ENCODE data around the gene PEX11G. TPM values are rescaled to one million over a fixed set of nuclear protein-coding genes. Genes with fewer than 3 reads are reported as not detected.

The PEX11G gene
- total RNA-seq (1.3 and 1.6 TPM in 2 replicates), polyA plus RNA-seq (1.9 and 2.4 TPM in 2 replicates), polyA minus RNA-seq (0.44 and 1.5 TPM in 2 replicates), Bru-seq, nascent RNA (percentile 17 among the genes with signal in this experiment), BruChase-seq, experiment 1, labeled RNA remaining after a 6-hour chase (percentile 8 among the genes with signal in this experiment), BruChase-seq, experiment 2, labeled RNA remaining after a 2-hour chase (percentile 15 among the genes with signal in this experiment)
- polyA plus RNA-seq (2011; cell fraction: cytosol; rRNA removed), result 1.0 and 1.8 TPM in 2 replicates
- 0.40 and 0.59 TPM in 2 replicates for polyA plus RNA-seq (2011; cell fraction: nucleus; rRNA removed)
- polyA plus RNA-seq (2012), result 0.59 and 1.5 TPM in 2 replicates
- polyA minus RNA-seq (2011; cell fraction: cytosol; rRNA and poly(A)+ RNA removed), result 1.2 TPM
- polyA minus RNA-seq (2011; cell fraction: nucleus; rRNA and poly(A)+ RNA removed), result not detected in 2 replicates
- long read RNA-seq, partial matches to known transcripts, result 0 of 1 reads
- long read RNA-seq, other reads (novel, unspliced or antisense), result 1 of 1 reads

DNA sequence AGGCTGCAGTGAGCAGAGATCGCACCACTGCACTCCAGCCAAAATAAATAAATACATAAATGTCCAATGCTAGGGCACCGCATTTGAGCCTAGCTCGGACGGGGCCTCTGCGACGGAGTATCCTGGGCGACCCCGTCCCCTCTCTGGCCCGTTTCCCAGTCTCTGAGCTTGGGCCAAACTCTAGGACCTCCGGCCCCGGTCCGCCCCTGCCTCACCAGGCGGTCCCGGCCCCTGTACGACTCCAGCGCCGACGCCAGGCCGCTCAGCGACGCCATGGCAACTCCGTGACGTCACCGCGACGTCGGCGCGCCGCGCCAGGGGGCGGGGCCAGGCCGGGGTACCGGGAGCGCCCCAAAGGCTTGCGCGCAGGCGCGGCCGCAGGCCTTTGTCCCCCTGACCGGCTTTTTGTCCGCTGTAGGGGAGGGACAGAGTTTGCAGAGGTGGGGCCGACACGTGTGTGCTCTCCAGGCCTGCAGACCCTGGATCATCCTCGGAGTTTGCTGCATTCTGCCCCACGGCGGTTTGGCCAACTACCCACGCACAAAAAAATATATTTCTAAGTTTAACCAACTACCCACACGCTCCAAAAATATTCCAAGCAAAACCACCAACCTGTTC, at the start of gene PEX11G:
Gene PEX11G (minus strand): TSS at position 300 of the 618 bp plus-strand sequence. CDS start 25 bp downstream, at position 275.
- H3K4me1 ChIP-seq (ENCODE audit: control insufficient read depth, extremely low read depth, insufficient read depth, low read length), result peaks cover 18% of the 10 kb centered on the region
- no peaks in the 10 kb centered on the region for H3K36me3 ChIP-seq (ENCODE audit: control insufficient read depth in 2 of 2, extremely low read depth in 1 of 2, insufficient read depth in 2 of 2, low read length in 2 of 2)
- FAIRE-seq (peak; percentile 21), DNase-seq (ENCODE audit: low read depth, low spot score) (peak; percentile 91)
- peak within 1 kb of the TSS; percentile 68 for H3K27ac ChIP-seq (ENCODE audit: insufficient read depth, low read depth, low read length)
- no peaks in the 10 kb centered on the region for H3K27me3 ChIP-seq (ENCODE audit: control insufficient read depth in 2 of 2, insufficient read depth in 2 of 2, low read length in 2 of 2)
- H3K4me3 ChIP-seq (replicated peaks in 1 of 3; ENCODE audit: insufficient read depth in 1 of 3, low read depth in 1 of 3, low read length in 3 of 3), result peak within 1 kb of the TSS; percentile 32 to 67 (median 45)
- H3K9ac ChIP-seq (replicated peaks; ENCODE audit: extremely low read depth, insufficient read depth, low read length), result peak within 1 kb of the TSS; percentile 85
- dilution Hi-C loops (cut with MboI; ENCODE audit: extremely low pct_ligation_motif_present, low sequenced_read_pairs) (no loop called here), intact Hi-C loops (cut with micrococcal nuclease) (loop anchor here (2.0 to 5.0 kb wide), 2 partner anchors 33 to 46 kb away; partner anchors contain the start of genes MCOLN1 and PNPLA6)
- peak within 1 kb of the TSS; percentile 77 for H3K4me2 ChIP-seq (ENCODE audit: insufficient read depth, low read length)
- peak within 1 kb of the TSS; percentile 98 for H2AFZ ChIP-seq (ENCODE audit: low read depth, low read length)
- H3K9me3 ChIP-seq (replicated peaks; ENCODE audit: control insufficient read depth, insufficient read depth, low read length), result no peaks in the 10 kb centered on the region
- no peak for TF ChIP-seq FOS (IDR thresholded peaks at IDR 0.05; ENCODE audit: borderline replicate concordance, insufficient read depth, low read length)
- TF ChIP-seq POLR2AphosphoS5 (IDR thresholded peaks at IDR 0.05; ENCODE audit: insufficient read depth, low read depth, low read length), result peak; percentile 76
- peak; percentile 91 for TF ChIP-seq POLR2A (IDR thresholded peaks at IDR 0.05; ENCODE audit: low read depth, low read length)
- no peaks in the 10 kb centered on the region for H3K79me2 ChIP-seq (ENCODE audit: control insufficient read depth, insufficient read depth, low read length)
- ChIA-PET POLR2A (no interaction called here), CTCF (no interaction called here)
- no peaks in the 10 kb centered on the region for H4K20me1 ChIP-seq (replicated peaks; ENCODE audit: control insufficient read depth, extremely low read depth, insufficient read depth, low read length)
- H3K9me1 ChIP-seq (replicated peaks; ENCODE audit: control insufficient read depth, extremely low read depth, insufficient read depth, low read length), result no peaks in the 10 kb centered on the region
- no TSS peak for BruUV-seq (replicated peaks)

DNA sequence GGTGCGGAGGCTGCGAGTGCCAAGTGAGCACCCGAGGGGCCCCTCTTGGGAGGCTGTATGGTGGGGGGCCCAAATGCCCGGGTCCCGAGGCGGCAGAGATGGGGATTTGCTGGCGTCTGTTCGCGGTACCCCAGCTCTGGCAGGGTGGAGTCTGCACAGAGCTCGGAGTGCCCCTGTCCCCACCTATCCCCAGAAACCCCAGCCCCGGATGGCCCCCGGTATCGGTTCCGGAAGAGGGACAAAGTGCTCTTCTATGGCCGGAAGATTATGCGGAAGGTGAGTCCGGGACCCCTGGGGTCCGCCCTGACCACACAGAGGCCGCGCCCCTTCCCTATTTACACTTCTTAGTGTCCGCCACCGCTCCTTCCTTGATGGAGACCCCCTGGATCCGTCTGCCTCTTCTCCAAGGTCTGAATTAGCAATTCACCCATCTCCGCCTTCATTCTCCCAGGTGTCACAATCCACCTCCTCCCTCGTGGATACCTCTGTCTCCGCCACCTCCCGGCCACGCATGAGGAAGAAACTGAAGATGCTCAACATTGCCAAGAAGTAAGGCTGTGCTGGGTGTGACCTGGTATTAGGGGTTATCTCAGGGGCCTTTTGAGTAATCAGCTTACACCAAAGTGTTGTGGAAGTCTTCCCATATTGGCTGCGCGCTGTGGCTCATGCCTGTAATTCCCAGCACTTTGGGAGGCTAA, 47.3 kb upstream of the PEX11G start:
- no peaks in the 10 kb centered on the region for H3K27me3 ChIP-seq (ENCODE audit: control insufficient read depth in 2 of 2, insufficient read depth in 2 of 2, low read length in 2 of 2)
- H3K9ac ChIP-seq (replicated peaks; ENCODE audit: extremely low read depth, insufficient read depth, low read length), result peak overlapping the region; percentile 59
- H2AFZ ChIP-seq (ENCODE audit: low read depth, low read length), result peak overlapping the region; percentile 92
- no peak overlapping the region for H3K27ac ChIP-seq (ENCODE audit: insufficient read depth, low read depth, low read length)
- dilution Hi-C loops (cut with MboI; ENCODE audit: extremely low pct_ligation_motif_present, low sequenced_read_pairs) (no loop called here), intact Hi-C loops (cut with micrococcal nuclease) (loop anchor here (1.0 to 2.0 kb wide), 2 partner anchors 47 to 93 kb away; partner anchors contain the start of genes PET100, PEX11G and XAB2)
- TF ChIP-seq POLR2A (IDR thresholded peaks at IDR 0.05; ENCODE audit: low read depth, low read length) (no peak), EZH2 (IDR thresholded peaks at IDR 0.05; ENCODE audit: borderline replicate concordance, low read depth, low read length, severe bottlenecking) (no peak), FOS (IDR thresholded peaks at IDR 0.05; ENCODE audit: borderline replicate concordance, insufficient read depth, low read length) (no peak), MYC (IDR thresholded peaks at IDR 0.05; ENCODE audit: low read depth, low read length) (no peak), JUN (IDR thresholded peaks at IDR 0.05; ENCODE audit: borderline replicate concordance, insufficient read depth, insufficient read length, low read depth) (no peak), GATA2 (IDR thresholded peaks at IDR 0.05; ENCODE audit: insufficient read depth, insufficient read length, low read depth, low read length) (no peak), CTCF (IDR thresholded peaks at IDR 0.05; ENCODE audit: extremely low read depth in 1 of 2, insufficient read depth in 1 of 2, low read depth in 1 of 2, low read length in 2 of 2) (no peak), POLR2AphosphoS5 (IDR thresholded peaks at IDR 0.05; ENCODE audit: insufficient read depth, low read depth, low read length) (no peak)
- TF ChIP-seq, protein P1, sequence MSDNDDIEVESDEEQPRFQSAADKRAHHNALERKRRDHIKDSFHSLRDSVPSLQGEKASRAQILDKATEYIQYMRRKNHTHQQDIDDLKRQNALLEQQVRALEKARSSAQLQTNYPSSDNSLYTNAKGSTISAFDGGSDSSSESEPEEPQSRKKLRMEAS (IDR thresholded peaks at IDR 0.05; ENCODE audit: insufficient read depth, insufficient read length), result no peak
- TSS peak; percentile 20 for BruUV-seq (replicated peaks)
- no peaks in the 10 kb centered on the region for H4K20me1 ChIP-seq (replicated peaks; ENCODE audit: control insufficient read depth, extremely low read depth, insufficient read depth, low read length)
- H3K4me2 ChIP-seq (ENCODE audit: insufficient read depth, low read length), result peak overlapping the region; percentile 93
- CTCF ChIA-PET, result interaction anchor here (0.8 kb wide), 1 partner anchor 13 kb away, joined by 3 read pairs; the partner anchor contains the start of gene MCOLN1
- no peaks in the 10 kb centered on the region for H3K9me3 ChIP-seq (replicated peaks; ENCODE audit: control insufficient read depth, insufficient read depth, low read length)
- POLR2A ChIA-PET, result no interaction called here
- no peak for FAIRE-seq
- H3K9me1 ChIP-seq (replicated peaks; ENCODE audit: control insufficient read depth, extremely low read depth, insufficient read depth, low read length), result no peaks in the 10 kb centered on the region
- H3K79me2 ChIP-seq (ENCODE audit: control insufficient read depth, insufficient read depth, low read length), result no peaks in the 10 kb centered on the region
- peaks cover 2 to 9% of the 10 kb centered on the region in 2 experiments for H3K36me3 ChIP-seq (ENCODE audit: control insufficient read depth in 2 of 2, extremely low read depth in 1 of 2, insufficient read depth in 2 of 2, low read length in 2 of 2)
- peaks cover 8% of the 10 kb centered on the region for H3K4me1 ChIP-seq (ENCODE audit: control insufficient read depth, extremely low read depth, insufficient read depth, low read length)
- no peak for DNase-seq (ENCODE audit: low read depth, low spot score)
- H3K4me3 ChIP-seq (replicated peaks in 1 of 3; ENCODE audit: insufficient read depth in 1 of 3, low read depth in 1 of 3, low read length in 3 of 3), result peak overlapping the region; percentile 55 to 97 (median 82)
